ENCODE measurements around the gene ST6GALNAC3. TPM values are rescaled to one million over a fixed set of nuclear protein-coding genes. Genes with fewer than 3 reads are reported as not detected.

ST6GALNAC3 gene
- polyA plus RNA-seq, 1 donor (not counting 4 experiments of a cell fraction or from before 2014, with no cell fraction given) = 0.08 TPM

GRCh38 chr1:76198452-76198851 lies 123.9 kb downstream of the ST6GALNAC3 start:
- Histone ChIP-seq H3K4me3 (ENCODE audit: control insufficient read depth in 2 of 3, extremely low read depth in 1 of 3, insufficient read depth in 2 of 3, low read depth in 1 of 3, low read length in 3 of 3) (no peak overlapping the region), H3K9me1 (ENCODE audit: control insufficient read depth, extremely low read depth, insufficient read depth, low read length) (no peaks in the 10 kb centered on the region), H3K9me3 (ENCODE audit: control insufficient read depth, low read depth, low read length) (no peaks in the 10 kb centered on the region), H3K4me2 (ENCODE audit: control insufficient read depth, extremely low read depth, insufficient read depth, low read depth, low read length) (no peak overlapping the region), H3K36me3 (ENCODE audit: control insufficient read depth in 2 of 2, extremely low read depth in 1 of 2, insufficient read depth in 2 of 2, low read length in 2 of 2) (no peaks in the 10 kb centered on the region), H3K4me1 (ENCODE audit: control insufficient read depth, extremely low read depth, insufficient read depth, low read length) (no peaks in the 10 kb centered on the region), H3K27me3 (ENCODE audit: control insufficient read depth, extremely low read depth, insufficient read depth, low read length) (no peaks in the 10 kb centered on the region), H3K9ac (ENCODE audit: control insufficient read depth, extremely low read depth, insufficient read depth, low read length) (no peak overlapping the region), H3K27ac (ENCODE audit: control insufficient read depth, insufficient read depth, low read length) (no peak overlapping the region), H2AFZ (ENCODE audit: control insufficient read depth, low read length) (no peak overlapping the region), H4K20me1 (ENCODE audit: control insufficient read depth, extremely low read depth, insufficient read depth, low read length) (no peaks in the 10 kb centered on the region), H3K79me2 (ENCODE audit: control insufficient read depth, insufficient read depth, low read length) (no peaks in the 10 kb centered on the region)
- no peak for FAIRE-seq
- TF ChIP-seq, protein P1, sequence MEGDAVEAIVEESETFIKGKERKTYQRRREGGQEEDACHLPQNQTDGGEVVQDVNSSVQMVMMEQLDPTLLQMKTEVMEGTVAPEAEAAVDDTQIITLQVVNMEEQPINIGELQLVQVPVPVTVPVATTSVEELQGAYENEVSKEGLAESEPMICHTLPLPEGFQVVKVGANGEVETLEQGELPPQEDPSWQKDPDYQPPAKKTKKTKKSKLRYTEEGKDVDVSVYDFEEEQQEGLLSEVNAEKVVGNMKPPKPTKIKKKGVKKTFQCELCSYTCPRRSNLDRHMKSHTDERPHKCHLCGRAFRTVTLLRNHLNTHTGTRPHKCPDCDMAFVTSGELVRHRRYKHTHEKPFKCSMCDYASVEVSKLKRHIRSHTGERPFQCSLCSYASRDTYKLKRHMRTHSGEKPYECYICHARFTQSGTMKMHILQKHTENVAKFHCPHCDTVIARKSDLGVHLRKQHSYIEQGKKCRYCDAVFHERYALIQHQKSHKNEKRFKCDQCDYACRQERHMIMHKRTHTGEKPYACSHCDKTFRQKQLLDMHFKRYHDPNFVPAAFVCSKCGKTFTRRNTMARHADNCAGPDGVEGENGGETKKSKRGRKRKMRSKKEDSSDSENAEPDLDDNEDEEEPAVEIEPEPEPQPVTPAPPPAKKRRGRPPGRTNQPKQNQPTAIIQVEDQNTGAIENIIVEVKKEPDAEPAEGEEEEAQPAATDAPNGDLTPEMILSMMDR (optimal IDR thresholded peaks at IDR 0.05 in 1 of 3, IDR thresholded peaks at IDR 0.05 in 1 of 3, conservative IDR thresholded peaks at IDR 0.05 in 1 of 3; ENCODE audit: extremely low read depth in 1 of 3, insufficient read depth in 2 of 3, low read length in 3 of 3) = no peak
- no peak for TF ChIP-seq EZH2 (IDR thresholded peaks at IDR 0.05; ENCODE audit: low read length)
- no peak for DNase-seq (ENCODE audit: low read depth, low spot score)
- dilution Hi-C loops (cut with MboI; ENCODE audit: extremely low pct_ligation_motif_present, low sequenced_read_pairs) = no loop called here

DNA sequence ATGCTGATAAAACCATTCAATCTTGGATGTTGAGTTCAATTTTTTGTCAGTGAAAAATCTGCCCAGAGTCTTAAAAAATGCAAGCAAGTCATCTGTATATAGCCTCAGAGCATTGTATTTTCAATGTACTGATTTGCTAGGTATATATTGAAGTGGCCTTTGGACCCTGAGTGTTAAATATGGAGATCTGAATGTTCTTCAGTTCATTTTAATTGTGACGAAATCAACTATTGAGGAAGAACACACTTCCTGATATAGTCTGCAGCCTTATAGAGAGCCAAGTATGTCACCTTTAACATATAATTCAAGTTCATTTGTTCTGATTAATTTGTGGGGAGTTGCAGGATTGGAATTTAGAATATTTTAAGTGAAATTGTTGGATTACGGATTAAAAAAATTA lies 128.1 kb downstream of the ST6GALNAC3 start:
- dilution Hi-C loops (cut with MboI; ENCODE audit: extremely low pct_ligation_motif_present, low sequenced_read_pairs) = no loop called here
- TF ChIP-seq, protein P1 (optimal IDR thresholded peaks at IDR 0.05 in 1 of 3, IDR thresholded peaks at IDR 0.05 in 1 of 3, conservative IDR thresholded peaks at IDR 0.05 in 1 of 3; ENCODE audit: extremely low read depth in 1 of 3, insufficient read depth in 2 of 3, low read length in 3 of 3) = no peak
- no peak for TF ChIP-seq EZH2 (IDR thresholded peaks at IDR 0.05; ENCODE audit: low read length)
- Histone ChIP-seq H2AFZ (ENCODE audit: control insufficient read depth, low read length) (no peak overlapping the region), H3K9ac (ENCODE audit: control insufficient read depth, extremely low read depth, insufficient read depth, low read length) (no peak overlapping the region), H3K4me1 (ENCODE audit: control insufficient read depth, extremely low read depth, insufficient read depth, low read length) (no peaks in the 10 kb centered on the region), H3K9me1 (ENCODE audit: control insufficient read depth, extremely low read depth, insufficient read depth, low read length) (no peaks in the 10 kb centered on the region), H3K4me2 (ENCODE audit: control insufficient read depth, extremely low read depth, insufficient read depth, low read depth, low read length) (no peak overlapping the region), H3K27ac (ENCODE audit: control insufficient read depth, insufficient read depth, low read length) (no peak overlapping the region), H3K27me3 (ENCODE audit: control insufficient read depth, extremely low read depth, insufficient read depth, low read length) (no peaks in the 10 kb centered on the region), H3K79me2 (ENCODE audit: control insufficient read depth, insufficient read depth, low read length) (no peaks in the 10 kb centered on the region), H3K9me3 (ENCODE audit: control insufficient read depth, low read depth, low read length) (no peaks in the 10 kb centered on the region), H3K4me3 (ENCODE audit: control insufficient read depth in 2 of 3, extremely low read depth in 1 of 3, insufficient read depth in 2 of 3, low read depth in 1 of 3, low read length in 3 of 3) (no peak overlapping the region), H4K20me1 (ENCODE audit: control insufficient read depth, extremely low read depth, insufficient read depth, low read length) (no peaks in the 10 kb centered on the region), H3K36me3 (ENCODE audit: control insufficient read depth in 2 of 2, extremely low read depth in 1 of 2, insufficient read depth in 2 of 2, low read length in 2 of 2) (no peaks in the 10 kb centered on the region)
- DNase-seq (ENCODE audit: low read depth, low spot score) = no peak
- no peak for FAIRE-seq

Measured in keratinocyte (primary cell).